A549 treated with ZK216348 at 1 μM for 4 hours (cell line): ENCODE data around the gene DXO. TPM values are rescaled to one million over a fixed set of nuclear protein-coding genes. Genes with fewer than 3 reads are reported as not detected.

Experiments used
- total RNA-seq: library from RNA; stranded (reverse); fragments of 200-300 nt; extraction: Qiagen RNA extraction; gene quantifications from 5 replicates; pipeline ENCODE4 v1.2.3, GENCODE V29; 2022; ENCODE audit warnings: low read depth

The DXO gene
- 10.6 to 14.3 TPM (median 12.1 TPM) in 5 replicates for total RNA-seq

GRCh38 chr6:31971993-31972708, at the start of gene DXO:
Gene DXO (minus strand): TSS chr6:31972138. CDS start chr6:31971675, 463 bp downstream.

GRCh38 chr6:32014547-32014946, 42.6 kb upstream of the DXO start, which contains the start of gene C4B:
Gene C4B (plus strand): TSS chr6:32014795. CDS start chr6:32014846, 51 bp downstream.

GRCh38 chr6:31981744-31982143, 9.8 kb upstream of the DXO start, which contains the start of gene C4A:
Gene C4A (plus strand): TSS chr6:31982057. CDS start chr6:31982108, 51 bp downstream.

GRCh38 chr6:31958741-31959739, 12.9 kb downstream of the DXO start, which contains the start of the genes NELFE and SKIC2:
Gene NELFE (minus strand): TSS chr6:31958971. CDS start chr6:31958446, 525 bp downstream.
Gene SKIC2 (plus strand): TSS chr6:31959175. CDS start chr6:31959193, 18 bp downstream.

GRCh38 chr6:31945507-31946369, 26.2 kb downstream of the DXO start, which contains the start of gene CFB:
Gene CFB (plus strand): TSS chr6:31946095. CDS start chr6:31946222, 127 bp downstream.

GRCh38 chr6:31927242-31927862, 44.6 kb downstream of the DXO start, which contains the start of gene C2:
Gene C2 (plus strand): TSS chr6:31927717. CDS start chr6:31927753, 36 bp downstream.

Other genes starting within 250 kb of the DXO start
- not detected in 5 replicates for gene MPIG6B, start 248.8 kb downstream of the DXO start, total RNA-seq
- 27.1 to 32.0 TPM (median 31.7 TPM) in 5 replicates for gene DDAH2, start 242.8 kb downstream of the DXO start, total RNA-seq
- 433 to 509 TPM (median 491 TPM) in 5 replicates for gene CLIC1, start 235.6 kb downstream of the DXO start, total RNA-seq
- 13.3 to 18.7 TPM (median 13.6 TPM) in 5 replicates for gene MSH5, start 232.1 kb downstream of the DXO start, total RNA-seq
- gene SAPCD1, start 209.5 kb downstream of the DXO start, total RNA-seq: 3.7 to 5.9 TPM (median 4.9 TPM) in 5 replicates
- 0.53 to 2.7 TPM (median 1.1 TPM) in 5 replicates for gene VWA7, start 194.8 kb downstream of the DXO start, total RNA-seq
- gene VARS1, start 176.4 kb downstream of the DXO start, total RNA-seq: 43.4 to 61.7 TPM (median 60.4 TPM) in 5 replicates
- 52.1 to 67.9 TPM (median 59.7 TPM) in 5 replicates for gene LSM2, start 165.2 kb downstream of the DXO start, total RNA-seq
- gene HSPA1L, start 156.9 kb downstream of the DXO start, total RNA-seq: 1.4 to 2.2 TPM (median 1.9 TPM) in 5 replicates
- gene HSPA1A, start 156.6 kb downstream of the DXO start, total RNA-seq: 129 to 401 TPM (median 295 TPM) in 5 replicates
- 78.0 to 284 TPM (median 227 TPM) in 5 replicates for gene HSPA1B, start 144.4 kb downstream of the DXO start, total RNA-seq
- 20.9 to 35.3 TPM (median 29.4 TPM) in 5 replicates for gene NEU1, start 109.3 kb downstream of the DXO start, total RNA-seq
- gene SLC44A4, start 93.1 kb downstream of the DXO start, total RNA-seq: 0.18 to 0.50 TPM (median 0.29 TPM) in 3 of 5 replicates, not detected in the others
- 17.2 to 32.6 TPM (median 30.9 TPM) in 5 replicates for gene EHMT2, start 74.4 kb downstream of the DXO start, total RNA-seq
- gene ZBTB12, start 70.1 kb downstream of the DXO start, total RNA-seq: 2.0 to 5.0 TPM (median 4.5 TPM) in 5 replicates
- 0.33 to 0.47 TPM in 2 of 5 replicates, not detected in the others for gene C2, start 44.4 kb downstream of the DXO start, total RNA-seq
- gene CFB, start 26.0 kb downstream of the DXO start, total RNA-seq: 1.6 to 3.2 TPM (median 2.0 TPM) in 5 replicates
- 75.5 to 91.9 TPM (median 81.9 TPM) in 5 replicates for gene NELFE, start 13.2 kb downstream of the DXO start, total RNA-seq
- gene SKIC2, start 13.0 kb downstream of the DXO start, total RNA-seq: 15.8 to 30.9 TPM (median 25.7 TPM) in 5 replicates
- 0.94 to 1.5 TPM (median 1.5 TPM) in 5 replicates for gene C4A, start 9.9 kb upstream of the DXO start, total RNA-seq
- gene C4B, start 42.7 kb upstream of the DXO start, total RNA-seq: 0.69 to 1.5 TPM (median 1.3 TPM) in 5 replicates
- not detected in 5 replicates for gene CYP21A2, start 66.3 kb upstream of the DXO start, total RNA-seq
- 0.14 to 0.86 TPM (median 0.57 TPM) in 5 replicates for gene TNXB, start 137.2 kb upstream of the DXO start, total RNA-seq
- 21.0 to 37.0 TPM (median 35.3 TPM) in 5 replicates for gene ATF6B, start 156.1 kb upstream of the DXO start, total RNA-seq
- gene FKBPL, start 158.2 kb upstream of the DXO start, total RNA-seq: 6.0 to 8.2 TPM (median 6.7 TPM) in 5 replicates
- gene PRRT1, start 179.8 kb upstream of the DXO start, total RNA-seq: 0.47 to 0.95 TPM (median 0.68 TPM) in 5 replicates
- gene PPT2, start 182.0 kb upstream of the DXO start, total RNA-seq: 6.1 to 9.5 TPM (median 8.4 TPM) in 5 replicates
- gene EGFL8, start 192.5 kb upstream of the DXO start, total RNA-seq: 1.3 to 1.9 TPM (median 1.7 TPM) in 5 replicates
- 29.1 to 41.4 TPM (median 40.8 TPM) in 5 replicates for gene AGPAT1, start 203.9 kb upstream of the DXO start, total RNA-seq
- gene RNF5, start 206.3 kb upstream of the DXO start, total RNA-seq: 32.5 to 48.7 TPM (median 45.6 TPM) in 5 replicates
- 1.5 to 3.1 TPM (median 2.6 TPM) in 5 replicates for gene AGER, start 212.1 kb upstream of the DXO start, total RNA-seq
- gene PBX2, start 218.1 kb upstream of the DXO start, total RNA-seq: 13.2 to 19.5 TPM (median 17.7 TPM) in 5 replicates
- 0.16 to 0.88 TPM (median 0.40 TPM) in 5 replicates for gene GPSM3, start 220.5 kb upstream of the DXO start, total RNA-seq